Activated T-helper 17 cell treated with anti-CD3 and anti-CD28 coated beads, Interleukin-2, amount 50 U/mL, for 72 hours (primary cell): Measurements from ENCODE around the gene NPNT. TPM values are rescaled to one million over a fixed set of nuclear protein-coding genes. Genes with fewer than 3 reads are reported as not detected.

Source experiments
- ATAC-seq: fragments of 150-1000 bp; cut with Tn5 transposase; replicated peaks from 2 replicates; pipeline ENCODE4 v1.10.0; 2021; ENCODE audit warnings: mild to moderate bottlenecking, moderate library complexity
- H3K27ac Mint-ChIP-seq: one replicate; pipeline ENCODE4 v1.8.0; 2022; ENCODE audit warnings: mixed read lengths
- H3K27me3 Mint-ChIP-seq: one replicate; pipeline ENCODE4 v1.8.0; 2022; ENCODE audit warnings: mixed read lengths
- H3K36me3 Mint-ChIP-seq: one replicate; pipeline ENCODE4 v1.8.0; 2022; ENCODE audit warnings: low read depth, mild to moderate bottlenecking, mixed read lengths
- H3K4me1 Mint-ChIP-seq: one replicate; pipeline ENCODE4 v1.8.0; 2022; ENCODE audit warnings: mixed read lengths
- H3K4me3 Mint-ChIP-seq: one replicate; pipeline ENCODE4 v1.8.0; 2022; ENCODE audit warnings: mild to moderate bottlenecking, mixed read lengths
- H3K9me3 Mint-ChIP-seq: one replicate; pipeline ENCODE4 v1.8.0; 2022; ENCODE audit warnings: mixed read lengths
- total RNA-seq, 2 donors: library from RNA; stranded (reverse); gene quantifications; one replicate each; pipeline ENCODE4 v1.2.3, GENCODE V29; 2022

Gene NPNT
- total RNA-seq, 2 donors from 2014 or later = not detected

DNA sequence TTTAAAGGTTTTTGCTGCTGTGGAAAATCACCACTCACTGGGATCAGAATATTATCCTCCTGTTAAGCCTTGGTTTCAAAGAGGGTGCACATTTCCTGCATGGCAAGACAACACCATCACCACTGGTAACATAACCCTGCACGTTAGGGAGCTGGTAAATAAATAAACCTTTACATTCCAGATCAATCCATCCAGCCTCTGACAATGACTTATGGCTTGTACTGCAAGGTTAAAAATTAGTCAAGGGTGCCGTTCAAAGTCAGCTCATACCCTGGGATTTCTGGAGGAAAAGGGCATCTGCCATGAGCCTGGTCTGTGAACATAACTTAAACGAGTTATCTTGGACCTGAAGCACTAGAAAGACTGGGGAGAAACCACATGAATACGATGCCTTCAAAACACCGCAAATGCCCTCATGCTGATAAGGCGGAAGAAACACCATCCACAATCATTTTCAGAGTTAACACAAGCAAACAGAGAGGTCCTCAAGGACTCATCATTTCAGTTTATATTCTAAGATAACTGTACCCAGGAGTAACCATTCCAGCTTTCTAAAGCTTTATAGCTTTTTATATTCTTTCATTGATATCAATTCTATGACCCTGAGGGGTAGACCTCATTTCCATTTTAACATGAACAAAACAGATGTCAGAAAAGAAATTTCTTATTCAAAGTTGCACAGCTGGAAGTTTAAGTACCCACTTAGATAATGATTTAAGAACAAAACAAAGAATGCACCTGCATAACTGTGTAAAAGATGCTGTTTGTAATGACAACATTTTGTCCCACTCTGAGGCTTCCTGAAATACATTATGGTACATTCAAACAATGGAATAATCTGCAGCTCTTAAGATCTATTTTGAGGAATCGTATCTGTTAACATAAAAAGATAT is 103.1 kb downstream of the NPNT start:
- no peak for ATAC-seq
- no peak overlapping the region for H3K4me3 Mint-ChIP-seq
- H3K27ac Mint-ChIP-seq = no peak overlapping the region
- H3K9me3 Mint-ChIP-seq = peaks cover 4% of the 10 kb centered on the region
- H3K27me3 Mint-ChIP-seq = peaks cover 4% of the 10 kb centered on the region
- no peaks in the 10 kb centered on the region for H3K36me3 Mint-ChIP-seq
- no peaks in the 10 kb centered on the region for H3K4me1 Mint-ChIP-seq

GRCh38 chr4:106002994-106003393 is 107.7 kb downstream of the NPNT start:
- Mint-ChIP-seq H3K9me3 (no peaks in the 10 kb centered on the region), H3K27me3 (no peaks in the 10 kb centered on the region), H3K27ac (no peak overlapping the region), H3K4me3 (no peak overlapping the region), H3K36me3 (no peaks in the 10 kb centered on the region), H3K4me1 (no peaks in the 10 kb centered on the region)
- no peak for ATAC-seq

- Mint-ChIP-seq H3K4me1 (no peaks in the 10 kb centered on the region), H3K4me3 (no peak overlapping the region), H3K27ac (no peak overlapping the region), H3K9me3 (peaks cover 19% of the 10 kb centered on the region), H3K36me3 (no peaks in the 10 kb centered on the region), H3K27me3 (peaks cover 3% of the 10 kb centered on the region)
- ATAC-seq = no peak
These were observed 115.5 kb downstream of the NPNT start for GRCh38 chr4:106010761-106011160.

GRCh38 chr4:106011387-106011786 is 116.1 kb downstream of the NPNT start:
- Mint-ChIP-seq H3K27me3 (peaks cover 3% of the 10 kb centered on the region), H3K9me3 (peaks cover 19% of the 10 kb centered on the region), H3K27ac (no peak overlapping the region), H3K4me1 (no peaks in the 10 kb centered on the region), H3K36me3 (no peaks in the 10 kb centered on the region), H3K4me3 (no peak overlapping the region)
- ATAC-seq = no peak

- H3K4me1 Mint-ChIP-seq = no peaks in the 10 kb centered on the region
These were observed 122.7 kb downstream of the NPNT start for GRCh38 chr4:106017975-106018374.

DNA sequence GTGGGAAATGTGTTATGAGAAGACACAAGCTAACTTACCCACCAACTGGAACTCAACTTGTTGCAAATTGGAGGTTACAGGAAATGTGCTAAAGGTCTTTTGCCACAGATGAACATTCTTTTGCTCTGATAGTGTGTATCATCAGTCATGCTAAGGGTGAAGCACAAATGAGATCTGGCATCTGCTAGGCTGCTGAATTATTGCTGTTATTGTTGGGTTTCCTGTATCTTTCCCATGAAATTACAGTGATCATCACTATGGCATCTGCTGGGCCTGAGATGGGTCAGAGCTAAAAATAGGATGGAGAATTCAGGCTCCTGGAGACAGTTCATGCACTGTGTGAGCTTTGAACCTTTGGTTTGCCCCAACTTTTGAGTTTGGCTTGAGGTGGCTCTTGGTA is 124.5 kb downstream of the NPNT start:
- Mint-ChIP-seq H3K36me3 (no peaks in the 10 kb centered on the region), H3K27me3 (no peaks in the 10 kb centered on the region), H3K4me1 (no peaks in the 10 kb centered on the region), H3K9me3 (peaks cover 7% of the 10 kb centered on the region), H3K27ac (no peak overlapping the region), H3K4me3 (no peak overlapping the region)
- ATAC-seq = no peak

More at GRCh38 chr4:106017975-106018374, 122.7 kb downstream of the NPNT start:
- Mint-ChIP-seq H3K4me3 (no peak overlapping the region), H3K27me3 (no peaks in the 10 kb centered on the region), H3K9me3 (peaks cover 9% of the 10 kb centered on the region), H3K36me3 (no peaks in the 10 kb centered on the region), H3K27ac (no peak overlapping the region)
- no peak for ATAC-seq

Other genes with a start within 250 kb of the NPNT start
- gene INTS12, start 186.8 kb upstream of the NPNT start, total RNA-seq = 10 to 100 TPM; 10.6 to 17.4 TPM
- gene GSTCD, start 186.7 kb upstream of the NPNT start, total RNA-seq = 10 to 100 TPM in 1 of 2 donors, 1 to 10 TPM in 1; 8.2 to 11.1 TPM